GM12891 (cell line): ENCODE data around the gene PPFIA1.
"Not testable (repeated sequence)": the region's sequence is repeated elsewhere in the genome, so short reads cannot be mapped to it uniquely, and the experiment has no call there.

Experiments
- DNase-seq: peaks from one replicate; pipeline ENCODE4 v3.0.0; 2011; ENCODE audit warnings: low spot score; ENCODE audit not compliant: insufficient read length
- FAIRE-seq: peaks from 2 replicates; lab custom pipeline; 2011; peaks lifted over from hg19 to GRCh38; lab: Jason Lieb, UNC
- PAX5 ChIP-seq: IDR thresholded peaks from 2 replicates; pipeline ENCODE4 v1.6.1; 2011; ENCODE audit warnings: low read length, moderate library complexity, mild to moderate bottlenecking; ENCODE audit not compliant: insufficient read depth, severe bottlenecking
- POLR2A ChIP-seq: IDR thresholded peaks from 2 replicates; pipeline ENCODE4 v1.6.1; 2011; ENCODE audit warnings: low read depth, low read length, control low read depth
- POLR2AphosphoS5 ChIP-seq: IDR thresholded peaks from 2 replicates; pipeline ENCODE4 v1.6.1; 2011; ENCODE audit warnings: low read depth, low read length, control low read depth
- POU2F2 ChIP-seq: IDR thresholded peaks from 2 replicates; pipeline ENCODE4 v1.6.1; 2011; ENCODE audit warnings: low read depth, mild to moderate bottlenecking, control low read depth, low read length, moderate library complexity
- SPI1 ChIP-seq: IDR thresholded peaks from 2 replicates; pipeline ENCODE4 v1.6.1; 2011; ENCODE audit warnings: low read depth, low read length, control low read depth
- TAF1 ChIP-seq: IDR thresholded peaks from 2 replicates; pipeline ENCODE4 v1.6.1; 2011; ENCODE audit warnings: low read depth, low read length, control low read depth

PPFIA1 gene

DNA sequence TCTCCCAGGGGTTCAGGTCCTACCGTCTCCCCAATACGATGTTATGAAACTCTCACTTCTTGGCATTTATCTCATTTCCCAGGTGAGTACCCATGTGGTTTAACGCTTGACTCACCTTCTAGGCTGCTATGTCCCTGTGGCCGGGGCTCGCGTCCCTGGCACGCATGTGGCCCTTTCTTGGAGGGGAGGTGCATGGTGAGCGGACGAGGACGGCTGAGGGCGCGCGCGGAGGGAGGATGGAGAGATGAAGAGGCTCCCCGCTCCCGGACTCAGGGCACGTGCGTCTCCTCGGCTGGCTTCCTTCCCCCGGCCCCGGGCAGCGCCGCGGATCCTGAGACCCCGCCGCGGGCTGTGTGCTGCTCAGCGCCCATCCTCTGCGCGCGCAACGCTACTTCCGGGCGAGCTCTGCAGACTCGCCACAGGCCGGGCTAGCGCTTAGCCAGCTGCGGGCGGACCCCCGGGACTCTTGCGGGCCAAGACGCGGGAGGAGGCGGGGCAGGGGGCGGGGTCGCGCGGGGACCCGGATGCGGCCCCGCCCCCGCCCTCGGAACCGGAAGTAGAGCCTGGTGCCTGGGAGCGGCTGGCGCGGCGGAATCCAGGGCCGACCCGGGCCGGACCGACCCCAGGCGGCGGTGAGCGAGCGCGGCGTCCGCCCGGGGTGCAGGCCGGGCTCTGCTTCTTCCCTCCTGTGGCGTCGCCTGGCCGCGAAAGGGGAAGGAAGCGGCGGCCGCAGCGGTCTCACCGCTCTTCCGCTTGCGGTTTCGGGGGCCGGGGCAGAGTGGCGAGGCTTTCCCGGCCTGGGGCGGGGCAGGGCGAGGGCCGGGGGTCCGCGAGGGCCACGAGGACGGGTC is 127.7 kb downstream of the PPFIA1 start, which contains the start of gene CTTN:
TSS of gene CTTN (plus strand) at position 547 of the 851 bp plus-strand sequence. CDS start 8,769 bp downstream, outside the sequence.
- TF ChIP-seq POLR2A: no peak
- no peak for TF ChIP-seq POLR2AphosphoS5
- peak; percentile 57 for TF ChIP-seq SPI1
- peak; percentile 9 for TF ChIP-seq PAX5
- TF ChIP-seq TAF1: no peak
- 0 out of 2 replicates have a peak, but pooled peaks have one; percentile 14 for TF ChIP-seq POU2F2
- DNase-seq: peak; percentile 84
- no peak for FAIRE-seq

DNA sequence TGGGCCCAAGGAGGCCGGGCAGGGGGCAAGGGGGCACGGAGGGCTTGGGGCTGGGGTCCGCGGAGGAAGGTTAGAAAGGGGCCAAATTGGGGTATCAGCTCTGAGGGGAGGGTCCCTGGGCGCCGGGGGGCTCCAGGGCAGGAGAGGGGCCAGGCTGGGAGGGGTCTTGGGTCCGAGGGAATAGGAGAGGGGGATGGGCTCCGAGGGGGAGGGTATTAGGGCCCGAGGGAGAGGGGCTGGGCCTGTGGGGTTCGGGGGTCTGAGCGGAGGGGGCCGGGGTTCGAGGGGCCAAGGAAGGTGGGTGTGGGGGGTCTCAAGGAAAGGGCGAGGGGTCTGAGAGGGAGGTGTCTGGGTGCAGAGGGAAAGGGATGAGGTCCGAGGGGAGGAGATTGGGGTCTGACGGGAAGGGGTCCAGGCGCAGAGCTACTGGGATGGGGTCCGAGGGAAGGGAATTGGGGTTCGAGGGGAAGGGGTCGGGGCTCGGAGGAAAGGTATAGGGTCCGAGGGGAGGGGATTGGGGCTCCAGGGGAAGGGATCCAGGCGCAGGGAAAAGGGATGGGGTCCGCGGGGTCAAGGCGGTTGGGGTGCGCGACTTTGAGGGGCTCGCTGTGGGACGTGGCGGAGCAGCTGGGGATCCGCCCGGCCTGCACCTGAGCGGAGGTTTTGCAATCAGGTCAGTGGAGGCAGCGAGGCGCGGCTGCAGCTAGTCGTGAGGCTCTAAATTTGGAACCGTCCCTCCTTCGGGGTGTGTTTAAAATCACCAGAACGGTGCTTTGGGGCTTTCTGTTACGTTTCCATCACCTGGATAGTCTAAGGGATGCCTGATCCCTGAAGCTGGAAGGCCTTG is 128.6 kb downstream of the PPFIA1 start:
- DNase-seq: peak; percentile 66
- TF ChIP-seq POLR2AphosphoS5 (no peak), SPI1 (no peak), POU2F2 (no peak), PAX5 (no peak), TAF1 (no peak), POLR2A (no peak)
- FAIRE-seq: peak; percentile 57

DNA sequence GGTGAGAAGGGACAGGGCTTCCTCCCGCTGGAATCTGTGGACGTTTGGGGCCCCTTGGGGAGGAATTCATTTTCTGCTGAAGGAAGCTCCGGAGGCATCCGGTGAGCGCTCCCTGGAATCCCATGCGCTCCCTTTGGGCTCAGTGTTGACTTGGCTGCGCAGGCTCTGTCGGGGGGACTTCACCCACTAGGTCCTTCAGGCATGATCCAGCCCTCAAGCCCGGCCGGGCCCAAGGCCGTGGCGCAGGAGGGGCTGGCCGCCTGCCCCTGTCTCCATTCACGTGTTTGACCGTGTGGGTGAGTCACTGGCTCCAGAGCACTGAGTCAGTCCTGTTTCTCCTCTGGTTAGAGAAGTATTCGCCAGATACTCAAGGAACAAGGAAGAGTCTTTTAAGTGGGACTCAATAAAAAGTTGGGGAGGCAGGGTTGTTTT is 129.2 kb downstream of the PPFIA1 start:
- no peak for DNase-seq
- no peak for FAIRE-seq
- TF ChIP-seq PAX5: no peak
- no peak for TF ChIP-seq POU2F2
- TF ChIP-seq POLR2AphosphoS5: no peak

DNA sequence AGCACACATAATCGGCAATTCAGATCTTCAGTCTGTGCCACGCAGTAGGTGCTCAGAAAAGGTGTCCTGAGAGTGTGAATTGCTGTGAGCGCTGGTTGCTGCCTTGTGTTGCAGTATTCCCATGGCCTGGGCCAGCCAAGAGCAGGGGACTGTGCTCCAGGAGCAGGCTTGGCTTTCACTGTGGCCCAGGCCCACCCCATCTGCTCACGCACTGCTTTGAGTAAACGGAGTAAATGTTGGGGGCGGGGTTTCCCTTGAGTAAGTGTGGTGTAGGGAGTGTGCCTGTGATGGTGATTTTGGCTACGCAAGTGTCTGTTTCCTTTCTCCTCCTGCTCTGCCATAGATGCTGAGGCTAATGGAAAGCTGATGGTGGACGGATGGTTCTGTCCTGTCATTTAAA is 130.2 kb downstream of the PPFIA1 start:
- DNase-seq (no peak), FAIRE-seq (peak; percentile 26)
- no peak for TF ChIP-seq POLR2AphosphoS5

DNA sequence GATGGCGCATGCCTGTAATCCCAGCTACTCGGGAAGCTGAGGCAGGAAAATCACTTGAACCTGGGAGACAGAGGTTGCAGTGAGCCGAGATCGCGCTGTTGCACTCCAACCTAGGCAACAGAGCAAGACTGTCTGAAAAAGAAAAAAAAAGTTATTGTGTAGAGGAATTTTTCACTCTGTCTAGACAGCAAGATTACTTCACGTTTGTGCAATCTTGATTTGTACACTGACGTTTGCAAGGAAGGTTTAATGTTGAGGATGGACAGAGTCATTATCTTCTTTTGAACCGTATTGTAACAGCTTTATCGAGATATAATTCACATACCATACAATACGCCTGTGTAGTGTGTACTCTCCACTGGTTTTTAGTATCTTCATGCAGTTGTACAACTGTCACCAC is 131.5 kb downstream of the PPFIA1 start:
- DNase-seq (no peak), FAIRE-seq (peak; percentile 72)

DNA sequence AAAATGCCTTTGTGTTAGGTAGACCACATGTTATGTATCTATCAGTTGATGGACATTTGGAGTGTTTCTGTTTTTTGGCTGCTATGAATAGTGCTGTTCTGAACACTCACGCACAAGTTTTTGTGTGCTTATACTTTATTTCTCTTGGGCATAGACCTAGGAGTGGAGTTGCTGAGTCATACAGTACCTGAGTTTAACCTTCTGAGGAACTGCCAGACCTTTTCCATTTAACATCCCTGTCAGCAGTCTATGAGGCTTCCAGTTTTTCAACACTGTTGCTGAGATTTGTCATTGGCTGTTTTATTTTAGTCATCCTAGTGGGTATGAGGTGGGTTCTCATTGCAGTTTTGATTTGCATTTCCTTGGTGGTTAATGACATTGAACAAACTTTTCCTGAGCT is 132.2 kb downstream of the PPFIA1 start:
- TF ChIP-seq POU2F2: no peak
- TF ChIP-seq TAF1: no peak
- TF ChIP-seq SPI1: peak; percentile 24; the same call in 1 of the 2 replicates
- DNase-seq: no peak
- no peak for FAIRE-seq

More for the DNA sequence above, 131.5 kb downstream of the PPFIA1 start:
- TF ChIP-seq POU2F2 (no peak), SPI1 (no peak), TAF1 (no peak), PAX5 (no peak), POLR2AphosphoS5 (no peak), POLR2A (no peak)

DNA sequence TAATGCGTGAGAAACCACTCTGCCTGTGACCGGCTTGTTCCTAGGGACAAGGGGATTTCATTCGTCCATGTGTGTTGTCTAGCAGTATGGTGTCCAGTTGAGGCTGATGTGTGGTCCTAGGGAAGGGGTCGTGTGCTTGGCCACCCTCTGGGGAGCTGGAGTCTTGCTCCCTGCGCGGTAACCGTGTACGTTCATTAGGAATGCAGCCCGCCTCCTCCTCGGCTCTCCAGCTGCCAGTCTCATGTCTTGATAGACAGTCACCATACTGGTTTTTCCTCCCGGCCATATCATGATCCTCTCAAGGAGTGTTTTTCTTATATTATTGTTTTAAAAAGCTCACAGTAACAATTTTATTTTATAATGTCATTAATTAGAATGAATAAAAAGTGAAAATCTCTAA is 133.8 kb downstream of the PPFIA1 start:
- DNase-seq: no peak
- no peak for TF ChIP-seq SPI1
- no peak for TF ChIP-seq POLR2AphosphoS5
- no peak for TF ChIP-seq POU2F2
- no peak for TF ChIP-seq PAX5
- TF ChIP-seq POLR2A: no peak
- FAIRE-seq: no peak

DNA sequence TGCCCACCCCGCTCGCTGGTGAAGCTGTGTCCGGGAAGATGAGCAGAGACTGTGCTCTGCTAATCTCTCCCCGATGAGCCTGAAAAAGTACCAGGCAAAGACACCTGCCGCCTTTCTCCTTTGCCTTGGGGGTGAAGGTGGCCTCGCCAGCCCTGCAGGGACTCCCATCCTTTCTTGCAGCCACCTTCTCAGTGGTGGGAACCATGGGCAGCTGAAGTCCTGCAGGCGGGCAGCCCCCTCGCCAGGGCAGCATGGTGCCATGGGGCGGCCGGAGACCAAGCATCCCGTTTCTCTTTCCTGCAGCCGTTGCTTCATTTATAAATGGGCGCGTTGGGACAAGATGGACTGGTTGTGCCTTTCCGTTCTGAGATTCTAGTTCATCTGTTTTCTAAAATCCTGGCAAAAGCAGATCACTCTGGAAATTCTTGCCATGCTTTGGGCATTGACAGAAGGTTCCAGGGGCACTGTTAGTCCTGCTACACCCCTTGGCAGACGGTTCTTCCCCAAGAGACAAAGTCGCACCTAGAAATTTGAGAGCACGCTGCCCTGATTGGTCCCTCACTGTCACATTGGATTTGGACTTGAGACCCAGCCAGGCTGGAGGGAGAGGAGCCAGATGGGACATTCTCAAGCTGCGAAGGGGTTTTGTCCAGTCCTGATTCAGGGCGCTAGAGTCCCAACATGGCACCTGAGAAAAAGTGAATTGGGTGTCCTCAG is 135.3 kb downstream of the PPFIA1 start:
- TF ChIP-seq POLR2AphosphoS5: no peak
- no peak for TF ChIP-seq POU2F2
- TF ChIP-seq PAX5: no peak
- TF ChIP-seq POLR2A: no peak
- TF ChIP-seq SPI1: no peak
- TF ChIP-seq TAF1: no peak
- FAIRE-seq (no peak), DNase-seq (no peak)

DNA sequence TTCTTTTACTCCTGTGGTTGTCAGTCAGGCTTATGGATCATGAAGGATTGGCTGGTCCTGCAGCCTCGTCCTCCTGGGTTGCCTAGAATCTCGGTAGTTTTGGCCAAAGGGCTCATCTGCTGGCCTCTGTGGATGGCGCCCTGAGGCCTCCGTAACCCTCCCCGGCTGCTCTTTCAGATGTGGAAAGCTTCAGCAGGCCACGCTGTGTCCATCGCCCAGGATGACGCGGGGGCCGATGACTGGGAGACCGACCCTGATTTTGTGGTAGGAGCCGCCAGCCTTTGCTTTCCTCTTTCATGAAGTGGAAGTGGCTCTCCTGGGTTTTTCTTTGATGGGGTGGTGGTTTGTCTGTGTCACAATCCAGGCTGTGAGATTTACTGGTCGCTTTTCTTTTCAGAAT is 136.6 kb downstream of the PPFIA1 start:
- FAIRE-seq: no peak
- TF ChIP-seq POLR2AphosphoS5 (no peak), PAX5 (no peak), POU2F2 (no peak)

DNA sequence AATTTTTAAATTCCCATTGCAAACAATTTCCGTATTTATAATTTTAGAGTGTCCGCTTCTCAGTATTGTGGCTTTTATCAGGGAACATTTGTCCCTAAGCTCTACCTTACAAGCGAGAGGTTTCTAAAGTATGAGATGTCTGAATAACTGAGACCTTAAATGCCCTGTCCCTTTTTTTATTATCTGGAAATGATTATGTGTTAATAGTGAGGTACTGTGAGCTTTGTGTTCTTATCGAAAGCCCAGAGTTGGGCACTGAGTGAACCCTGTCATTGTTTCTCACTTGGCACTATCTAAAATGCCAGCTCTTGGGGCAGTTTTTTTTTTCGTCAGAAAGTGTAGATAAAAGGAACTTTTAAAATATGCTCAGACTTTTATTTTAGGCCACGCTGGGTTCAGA is 137.3 kb downstream of the PPFIA1 start:
- DNase-seq (no peak), FAIRE-seq (no peak)
- TF ChIP-seq TAF1: no peak
- TF ChIP-seq POLR2AphosphoS5: no peak
- TF ChIP-seq POU2F2: no peak
- TF ChIP-seq SPI1: no peak
- no peak for TF ChIP-seq POLR2A
- TF ChIP-seq PAX5: no peak

More for the DNA sequence above, 136.6 kb downstream of the PPFIA1 start:
- DNase-seq: no peak

DNA sequence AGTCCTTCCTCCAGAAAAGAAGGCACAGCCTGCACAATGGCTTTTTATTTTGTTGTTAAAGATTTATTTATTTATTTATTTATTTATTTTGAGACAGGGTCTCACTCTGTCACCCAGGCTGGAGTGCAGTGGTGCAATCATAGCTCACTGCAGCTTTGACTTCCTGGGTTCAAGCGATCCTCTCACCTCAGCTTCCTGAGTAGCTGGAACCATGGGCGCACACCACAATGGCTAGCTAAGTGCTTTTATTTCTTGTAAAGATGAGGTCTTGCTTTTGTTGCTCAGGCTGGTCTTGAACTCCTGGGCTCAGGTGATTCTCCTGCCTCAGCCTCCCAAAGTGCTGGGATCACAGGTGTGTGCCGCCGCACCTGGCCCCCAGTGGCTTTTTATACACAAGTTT is 137.8 kb downstream of the PPFIA1 start:
- FAIRE-seq, DNase-seq: not testable (repeated sequence)
